Activated naive CD8-positive, alpha-beta T cell treated with anti-CD3 and anti-CD28 coated beads, Interleukin-2, amount 50 U/mL, for 24 hours (primary cell): ENCODE results near the gene SPESP1.

Source experiments
- ATAC-seq: fragments of 150-1000 bp; cut with Tn5 transposase; one replicate; pipeline ENCODE4 v1.10.0; 2021
- DNase-seq: peaks from one replicate; pipeline ENCODE4 v3.0.0; 2021
- H3K27ac Mint-ChIP-seq: one replicate; pipeline ENCODE4 v1.8.0; 2021; ENCODE audit warnings: mild to moderate bottlenecking, mixed read lengths
- H3K27me3 Mint-ChIP-seq: one replicate; pipeline ENCODE4 v1.8.0; 2021; ENCODE audit warnings: mixed read lengths
- H3K36me3 Mint-ChIP-seq: one replicate; pipeline ENCODE4 v1.8.0; 2021; ENCODE audit warnings: low read depth, mixed read lengths
- H3K4me1 Mint-ChIP-seq: one replicate; pipeline ENCODE4 v1.8.0; 2021; ENCODE audit warnings: mixed read lengths
- H3K4me3 Mint-ChIP-seq: one replicate; pipeline ENCODE4 v1.8.0; 2021; ENCODE audit warnings: mild to moderate bottlenecking, moderate library complexity, mixed read lengths
- H3K9me3 Mint-ChIP-seq: one replicate; pipeline ENCODE4 v1.8.0; 2021; ENCODE audit warnings: mixed read lengths

The SPESP1 gene

GRCh38 chr15:68979006-68979405 is 48.7 kb downstream of the SPESP1 start:
- H3K36me3 Mint-ChIP-seq, result no peaks in the 10 kb centered on the region
- no peak for ATAC-seq
- DNase-seq, result no peak
- H3K27me3 Mint-ChIP-seq, result peaks cover 4% of the 10 kb centered on the region
- no peaks in the 10 kb centered on the region for H3K4me1 Mint-ChIP-seq
- H3K27ac Mint-ChIP-seq, result no peak overlapping the region
- H3K9me3 Mint-ChIP-seq, result peaks cover 7% of the 10 kb centered on the region
- no peak overlapping the region for H3K4me3 Mint-ChIP-seq

GRCh38 chr15:68979816-68980215 is 49.5 kb downstream of the SPESP1 start:
- H3K27me3 Mint-ChIP-seq, result peaks cover 1% of the 10 kb centered on the region
- H3K36me3 Mint-ChIP-seq, result no peaks in the 10 kb centered on the region
- no peak overlapping the region for H3K27ac Mint-ChIP-seq
- ATAC-seq, result no peak
- no peak overlapping the region for H3K4me3 Mint-ChIP-seq
- H3K4me1 Mint-ChIP-seq, result no peaks in the 10 kb centered on the region
- peaks cover 7% of the 10 kb centered on the region for H3K9me3 Mint-ChIP-seq
- no peak for DNase-seq

- Mint-ChIP-seq H3K27ac (no peak overlapping the region), H3K4me3 (no peak overlapping the region), H3K4me1 (no peaks in the 10 kb centered on the region), H3K27me3 (peaks cover 5% of the 10 kb centered on the region), H3K9me3 (peaks cover 7% of the 10 kb centered on the region), H3K36me3 (no peaks in the 10 kb centered on the region)
- ATAC-seq, result no peak
- DNase-seq, result no peak
Measured at GRCh38 chr15:68980786-68981185, 50.5 kb downstream of the SPESP1 start.

- Mint-ChIP-seq H3K27ac (no peak overlapping the region), H3K9me3 (peaks cover 3% of the 10 kb centered on the region), H3K4me1 (no peaks in the 10 kb centered on the region), H3K4me3 (no peak overlapping the region), H3K27me3 (peaks cover 5% of the 10 kb centered on the region), H3K36me3 (no peaks in the 10 kb centered on the region)
- ATAC-seq (no peak), DNase-seq (no peak)
Measured at GRCh38 chr15:68981941-68982340, 51.6 kb downstream of the SPESP1 start.

GRCh38 chr15:68982976-68983563 is 52.7 kb downstream of the SPESP1 start:
- Mint-ChIP-seq H3K27me3 (peaks cover 5% of the 10 kb centered on the region), H3K36me3 (no peaks in the 10 kb centered on the region), H3K9me3 (no peaks in the 10 kb centered on the region), H3K4me1 (no peaks in the 10 kb centered on the region), H3K27ac (no peak overlapping the region), H3K4me3 (no peak overlapping the region)
- ATAC-seq (no peak), DNase-seq (no peak)

GRCh38 chr15:68983961-68984481 is 53.7 kb downstream of the SPESP1 start:
- no peak overlapping the region for H3K4me3 Mint-ChIP-seq
- ATAC-seq, result no peak
- no peaks in the 10 kb centered on the region for H3K4me1 Mint-ChIP-seq
- peaks cover 5% of the 10 kb centered on the region for H3K27me3 Mint-ChIP-seq
- no peak for DNase-seq
- no peaks in the 10 kb centered on the region for H3K9me3 Mint-ChIP-seq
- no peaks in the 10 kb centered on the region for H3K36me3 Mint-ChIP-seq
- H3K27ac Mint-ChIP-seq, result no peak overlapping the region

GRCh38 chr15:68984586-68984985 is 54.3 kb downstream of the SPESP1 start:
- H3K27me3 Mint-ChIP-seq, result peaks cover 5% of the 10 kb centered on the region
- no peak overlapping the region for H3K4me3 Mint-ChIP-seq
- H3K27ac Mint-ChIP-seq, result no peak overlapping the region
- DNase-seq (no peak), ATAC-seq (no peak)
- H3K4me1 Mint-ChIP-seq, result no peaks in the 10 kb centered on the region
- no peaks in the 10 kb centered on the region for H3K9me3 Mint-ChIP-seq
- H3K36me3 Mint-ChIP-seq, result no peaks in the 10 kb centered on the region

GRCh38 chr15:68985361-68985891 is 55.1 kb downstream of the SPESP1 start:
- DNase-seq, result no peak
- no peak for ATAC-seq
- peaks cover 5% of the 10 kb centered on the region for H3K27me3 Mint-ChIP-seq
- H3K9me3 Mint-ChIP-seq, result no peaks in the 10 kb centered on the region
- H3K4me1 Mint-ChIP-seq, result no peaks in the 10 kb centered on the region
- H3K27ac Mint-ChIP-seq, result no peak overlapping the region
- H3K36me3 Mint-ChIP-seq, result no peaks in the 10 kb centered on the region
- no peak overlapping the region for H3K4me3 Mint-ChIP-seq

- Mint-ChIP-seq H3K27ac (no peak overlapping the region), H3K27me3 (peaks cover 4% of the 10 kb centered on the region), H3K4me1 (no peaks in the 10 kb centered on the region), H3K4me3 (no peak overlapping the region), H3K9me3 (no peaks in the 10 kb centered on the region), H3K36me3 (no peaks in the 10 kb centered on the region)
- ATAC-seq (no peak), DNase-seq (no peak)
Measured at GRCh38 chr15:68986322-68986721, 56.0 kb downstream of the SPESP1 start.

GRCh38 chr15:68987120-68987519 is 56.8 kb downstream of the SPESP1 start:
- Mint-ChIP-seq H3K36me3 (no peaks in the 10 kb centered on the region), H3K4me1 (no peaks in the 10 kb centered on the region), H3K9me3 (no peaks in the 10 kb centered on the region), H3K27ac (no peak overlapping the region), H3K27me3 (peaks cover 4% of the 10 kb centered on the region), H3K4me3 (no peak overlapping the region)
- no peak for DNase-seq
- ATAC-seq, result no peak

- Mint-ChIP-seq H3K36me3 (no peaks in the 10 kb centered on the region), H3K4me3 (no peak overlapping the region), H3K27me3 (peaks cover 4% of the 10 kb centered on the region), H3K9me3 (no peaks in the 10 kb centered on the region), H3K4me1 (no peaks in the 10 kb centered on the region), H3K27ac (no peak overlapping the region)
- no peak for ATAC-seq
- DNase-seq, result no peak
Measured at GRCh38 chr15:68987676-68988075, 57.4 kb downstream of the SPESP1 start.

- Mint-ChIP-seq H3K27ac (no peak overlapping the region), H3K4me1 (no peaks in the 10 kb centered on the region), H3K9me3 (no peaks in the 10 kb centered on the region), H3K4me3 (no peak overlapping the region), H3K27me3 (peaks cover 4% of the 10 kb centered on the region), H3K36me3 (no peaks in the 10 kb centered on the region)
- no peak for DNase-seq
- ATAC-seq, result no peak
Measured at GRCh38 chr15:68989541-68990230, 59.4 kb downstream of the SPESP1 start.

GRCh38 chr15:68990231-68990991 is 60.1 kb downstream of the SPESP1 start:
- Mint-ChIP-seq H3K27me3 (peaks cover 2% of the 10 kb centered on the region), H3K9me3 (no peaks in the 10 kb centered on the region), H3K27ac (no peak overlapping the region), H3K36me3 (no peaks in the 10 kb centered on the region), H3K4me3 (no peak overlapping the region), H3K4me1 (no peaks in the 10 kb centered on the region)
- no peak for ATAC-seq
- no peak for DNase-seq

GRCh38 chr15:68990992-68991500 is 60.7 kb downstream of the SPESP1 start:
- Mint-ChIP-seq H3K9me3 (no peaks in the 10 kb centered on the region), H3K36me3 (no peaks in the 10 kb centered on the region), H3K4me1 (no peaks in the 10 kb centered on the region), H3K4me3 (no peak overlapping the region), H3K27ac (no peak overlapping the region), H3K27me3 (no peaks in the 10 kb centered on the region)
- DNase-seq, result no peak
- ATAC-seq, result no peak
